ENCODE results near the gene NR2F6.
A peak's percentile ranks its signal among the peaks of the same experiment; 100 is the strongest.

The NR2F6 gene

GRCh38 chr19:17226002-17226933 lies 19.5 kb downstream of the NR2F6 start, which contains the start of gene OCEL1 (continued):
- TF ChIP-seq REST (tag by site-specific recombination; IDR thresholded peaks at IDR 0.05) (no peak), ZNF24 (tag by site-specific recombination; IDR thresholded peaks at IDR 0.05) (no peak), GLIS2 (tag by site-specific recombination; IDR thresholded peaks at IDR 0.05) (peak; percentile 88), ZNF266 (tag by site-specific recombination; IDR thresholded peaks at IDR 0.05; ENCODE audit: low read depth) (no peak)

- H3K4me3 ChIP-seq (ENCODE audit: low read depth, low read length) = no peak overlapping the region
- ChIA-PET POLR2A (interaction anchor here (0.6 to 2.6 kb wide), 2 partner anchors 10 to 18 kb away, joined by 6 to 29 read pairs; partner anchors contain the start of gene NR2F6), CTCF (interaction anchor here (0.7 to 1.6 kb wide), 2 partner anchors 35 to 542 kb away, joined by 3 to 4 read pairs; no protein-coding TSS in a partner anchor)
- H3K4me1 ChIP-seq (ENCODE audit: control insufficient read depth, insufficient read depth, low read length) = no peaks in the 10 kb centered on the region
- TF ChIP-seq ZNF544 (tag by site-specific recombination; IDR thresholded peaks at IDR 0.05) = no peak
- TF ChIP-seq ZNF362 (tag by site-specific recombination; IDR thresholded peaks at IDR 0.05) = peak; percentile 90
- H3K36me3 ChIP-seq (ENCODE audit: control insufficient read depth in 2 of 2, insufficient read depth in 1 of 2, low read length in 2 of 2) = peaks cover 0 to 6% of the 10 kb centered on the region in 2 experiments; a peak in 1 of 3 replicates
- H3K9me3 ChIP-seq (ENCODE audit: control insufficient read depth, insufficient read depth, low read depth, low read length) = no peaks in the 10 kb centered on the region
- no peak overlapping the region for H3K27ac ChIP-seq (ENCODE audit: extremely low read depth, low read depth, low read length)
Observed at GRCh38 chr19:17225053-17225452, 20.7 kb downstream of the NR2F6 start.

GRCh38 chr19:17220207-17220758 lies 25.4 kb downstream of the NR2F6 start:
- Histone ChIP-seq H3K4me3 (ENCODE audit: low read depth, low read length) (no peak overlapping the region), H3K9me3 (ENCODE audit: control insufficient read depth, insufficient read depth, low read depth, low read length) (no peaks in the 10 kb centered on the region), H3K36me3 (ENCODE audit: control insufficient read depth in 2 of 2, insufficient read depth in 1 of 2, low read length in 2 of 2) (peaks cover 5 to 21% of the 10 kb centered on the region in 2 experiments; a peak in 2 of 3 replicates), H3K4me1 (ENCODE audit: control insufficient read depth, insufficient read depth, low read length) (no peaks in the 10 kb centered on the region), H3K27ac (ENCODE audit: extremely low read depth, low read depth, low read length) (no peak overlapping the region)
- POLR2A ChIA-PET = interaction anchor here (0.6 to 1.5 kb wide), 3 partner anchors 8 to 56 kb away, joined by 3 to 6 read pairs (median 5); partner anchors contain the start of gene BABAM1
- TF ChIP-seq ZIC2 (tag by site-specific recombination; IDR thresholded peaks at IDR 0.05) (no peak), ZFP3 (tag by site-specific recombination; IDR thresholded peaks at IDR 0.05; ENCODE audit: low read depth) (no peak), PRDM1 (tag by site-specific recombination; IDR thresholded peaks at IDR 0.05) (0 out of 2 replicates have a peak, but pooled peaks have one; percentile 15), KLF1 (tag by site-specific recombination; IDR thresholded peaks at IDR 0.05) (peak; percentile 47; the same call in 1 of the 2 replicates)
- CTCF ChIA-PET = interaction anchor here (0.6 to 1.1 kb wide), 3 partner anchors 15 to 76 kb away, joined by 3 to 6 read pairs (median 4); no protein-coding TSS in a partner anchor

- H3K36me3 ChIP-seq (ENCODE audit: control insufficient read depth in 2 of 2, insufficient read depth in 1 of 2, low read length in 2 of 2) = peaks cover 5 to 21% of the 10 kb centered on the region in 2 experiments; a peak in 2 of 3 replicates
- TF ChIP-seq ZSCAN30 (tag by site-specific recombination; IDR thresholded peaks at IDR 0.05) (no peak), ZSCAN18 (tag by site-specific recombination; IDR thresholded peaks at IDR 0.05) (no peak), ZFHX2 (tag by site-specific recombination; conservative IDR thresholded peaks at IDR 0.05) (no peak), ZNF596 (tag by site-specific recombination; IDR thresholded peaks at IDR 0.05) (no peak), ZFP3 (tag by site-specific recombination; IDR thresholded peaks at IDR 0.05; ENCODE audit: low read depth) (peak; percentile 98), ZNF426 (tag by site-specific recombination; IDR thresholded peaks at IDR 0.05) (no peak), PRDM4 (tag by site-specific recombination; IDR thresholded peaks at IDR 0.05) (no peak)
- H3K4me3 ChIP-seq (ENCODE audit: low read depth, low read length) = no peak overlapping the region
- H3K27ac ChIP-seq (ENCODE audit: extremely low read depth, low read depth, low read length) = no peak overlapping the region
- ChIA-PET POLR2A (interaction anchor here (1.5 kb wide), 1 partner anchor 48 kb away, joined by 5 read pairs; the partner anchor contains the start of gene BABAM1), CTCF (no interaction called here)
- no peaks in the 10 kb centered on the region for H3K9me3 ChIP-seq (ENCODE audit: control insufficient read depth, insufficient read depth, low read depth, low read length)
- no peaks in the 10 kb centered on the region for H3K4me1 ChIP-seq (ENCODE audit: control insufficient read depth, insufficient read depth, low read length)
Observed at GRCh38 chr19:17219286-17219685, 26.4 kb downstream of the NR2F6 start.

Measured in HEK293 (cell line).